ENCODE measurements around the gene C6orf47.

C6orf47 gene

DNA sequence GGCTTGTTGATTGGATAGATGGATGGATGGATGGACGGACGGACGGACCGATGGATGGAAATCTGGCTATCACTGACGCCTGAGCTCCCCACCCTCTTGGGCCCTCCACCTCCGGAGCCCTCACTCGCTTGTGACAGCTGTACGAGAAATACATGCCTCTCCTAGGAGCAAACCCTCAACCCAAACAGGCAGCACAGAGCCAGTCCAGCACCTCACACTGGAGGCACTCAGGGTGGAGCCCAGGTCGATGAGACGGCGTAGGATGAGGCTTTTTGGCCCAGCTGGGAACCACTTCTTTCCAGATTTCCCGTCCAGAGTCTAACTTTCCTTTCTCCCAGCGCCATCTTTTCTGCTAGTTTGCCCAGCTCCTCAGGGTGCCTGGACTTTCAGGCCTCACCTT, 23.0 kb upstream of the C6orf47 start:
- peaks cover 16% of the 10 kb centered on the region for H3K27me3 Mint-ChIP-seq (ENCODE audit: low read depth, poor library complexity)
- H3K4me3 Mint-ChIP-seq = peak overlapping the region; percentile 87
- DNase-seq = no peak
- H3K27ac Mint-ChIP-seq = peak overlapping the region; percentile 18
- H3K9me3 Mint-ChIP-seq = no peaks in the 10 kb centered on the region
- H3K36me3 Mint-ChIP-seq (ENCODE audit: low read depth) = peaks cover 37% of the 10 kb centered on the region
- TF ChIP-seq, protein P1, sequence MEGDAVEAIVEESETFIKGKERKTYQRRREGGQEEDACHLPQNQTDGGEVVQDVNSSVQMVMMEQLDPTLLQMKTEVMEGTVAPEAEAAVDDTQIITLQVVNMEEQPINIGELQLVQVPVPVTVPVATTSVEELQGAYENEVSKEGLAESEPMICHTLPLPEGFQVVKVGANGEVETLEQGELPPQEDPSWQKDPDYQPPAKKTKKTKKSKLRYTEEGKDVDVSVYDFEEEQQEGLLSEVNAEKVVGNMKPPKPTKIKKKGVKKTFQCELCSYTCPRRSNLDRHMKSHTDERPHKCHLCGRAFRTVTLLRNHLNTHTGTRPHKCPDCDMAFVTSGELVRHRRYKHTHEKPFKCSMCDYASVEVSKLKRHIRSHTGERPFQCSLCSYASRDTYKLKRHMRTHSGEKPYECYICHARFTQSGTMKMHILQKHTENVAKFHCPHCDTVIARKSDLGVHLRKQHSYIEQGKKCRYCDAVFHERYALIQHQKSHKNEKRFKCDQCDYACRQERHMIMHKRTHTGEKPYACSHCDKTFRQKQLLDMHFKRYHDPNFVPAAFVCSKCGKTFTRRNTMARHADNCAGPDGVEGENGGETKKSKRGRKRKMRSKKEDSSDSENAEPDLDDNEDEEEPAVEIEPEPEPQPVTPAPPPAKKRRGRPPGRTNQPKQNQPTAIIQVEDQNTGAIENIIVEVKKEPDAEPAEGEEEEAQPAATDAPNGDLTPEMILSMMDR (IDR thresholded peaks at IDR 0.05) = no peak
- H3K4me1 Mint-ChIP-seq = peaks cover 35% of the 10 kb centered on the region

DNA sequence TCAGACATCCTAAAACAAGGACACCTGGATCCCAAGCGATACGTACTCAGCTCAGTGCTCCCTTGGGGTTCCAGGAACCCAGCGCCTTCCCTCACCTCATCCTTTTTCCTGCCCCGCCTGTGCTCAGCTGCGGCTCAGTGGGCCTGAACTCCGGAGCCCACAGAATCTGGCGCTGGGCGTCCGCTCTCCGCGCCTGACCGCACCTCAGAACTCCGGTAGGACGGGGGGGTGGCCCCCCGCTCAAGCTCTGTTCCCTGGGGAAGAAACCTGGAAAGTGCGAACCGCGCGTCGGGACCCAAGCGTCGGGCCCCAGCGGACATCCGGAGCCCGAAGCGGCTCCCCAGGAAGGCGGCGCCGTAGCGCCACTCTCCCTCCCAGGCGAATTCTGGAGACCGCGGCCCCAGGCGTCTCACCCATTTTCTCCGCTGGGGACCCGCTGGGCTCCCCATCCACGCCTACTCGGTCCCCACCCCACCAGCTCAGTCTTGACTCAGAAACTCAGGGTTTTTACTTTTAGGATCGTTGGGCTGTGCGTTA, 20.6 kb upstream of the C6orf47 start:
- Mint-ChIP-seq H3K9me3 (no peaks in the 10 kb centered on the region), H3K36me3 (ENCODE audit: low read depth) (peaks cover 18% of the 10 kb centered on the region), H3K27ac (peak overlapping the region; percentile 70), H3K4me1 (peaks cover 42% of the 10 kb centered on the region), H3K27me3 (ENCODE audit: low read depth, poor library complexity) (peaks cover 24% of the 10 kb centered on the region), H3K4me3 (peak overlapping the region; percentile 87)
- TF ChIP-seq, protein P1 (IDR thresholded peaks at IDR 0.05) = no peak
- peak; percentile 63 for DNase-seq

DNA sequence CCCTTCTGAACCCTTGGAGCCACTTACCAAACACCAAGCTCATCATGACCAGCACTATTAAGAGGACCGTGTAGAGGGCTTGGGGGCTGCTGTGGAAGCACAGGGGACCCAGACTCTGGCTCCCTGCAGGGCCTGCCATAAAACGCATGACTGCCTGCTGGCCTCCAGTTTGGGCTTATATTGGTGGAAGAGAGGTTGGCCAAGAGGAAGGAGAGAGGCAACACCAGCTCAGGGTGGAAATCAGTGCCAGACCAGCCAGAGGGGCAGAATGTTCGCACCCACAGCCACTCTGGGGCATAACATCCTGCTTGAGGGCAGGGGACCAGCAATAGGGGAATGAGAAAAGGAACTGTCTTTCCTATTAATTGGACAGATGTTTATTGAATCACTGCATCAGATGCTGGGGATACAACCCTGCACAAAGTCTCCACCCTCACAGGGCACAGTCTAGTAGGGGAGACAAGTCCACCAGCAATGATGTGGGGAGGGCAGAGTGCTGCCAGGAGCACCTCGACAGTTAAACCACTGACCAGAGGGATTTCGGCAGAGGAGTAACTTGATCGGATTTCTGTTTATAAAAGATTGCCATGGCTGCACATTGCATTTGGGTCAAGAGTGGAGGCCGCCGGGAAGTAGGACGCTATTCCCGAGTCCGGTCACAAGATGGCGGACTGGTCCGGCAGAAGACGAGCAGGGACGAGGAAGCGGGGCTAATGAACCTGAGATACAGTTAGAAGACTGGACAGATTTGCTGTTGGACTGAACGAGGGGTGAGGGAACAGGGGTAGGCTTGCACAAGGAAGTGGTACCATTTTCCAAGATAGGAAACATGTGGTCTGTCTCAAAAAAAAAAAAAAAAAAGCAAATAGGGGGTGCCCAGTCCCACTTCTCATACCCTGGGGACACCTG, 19.9 kb upstream of the C6orf47 start, which contains the start of gene LY6G5C:
Gene LY6G5C (minus strand): TSS at position 842 of the 909 bp plus-strand sequence. CDS start 694 bp downstream, at position 148.
- Mint-ChIP-seq H3K27me3 (ENCODE audit: low read depth, poor library complexity) (peaks cover 24% of the 10 kb centered on the region), H3K27ac (peak within 1 kb of the TSS; percentile 90), H3K9me3 (no peaks in the 10 kb centered on the region), H3K36me3 (ENCODE audit: low read depth) (peaks cover 11% of the 10 kb centered on the region), H3K4me3 (peak within 1 kb of the TSS; percentile 87), H3K4me1 (peaks cover 42% of the 10 kb centered on the region)
- TF ChIP-seq, protein P1 (IDR thresholded peaks at IDR 0.05) = peak; percentile 54
- peak; percentile 76 for DNase-seq

DNA sequence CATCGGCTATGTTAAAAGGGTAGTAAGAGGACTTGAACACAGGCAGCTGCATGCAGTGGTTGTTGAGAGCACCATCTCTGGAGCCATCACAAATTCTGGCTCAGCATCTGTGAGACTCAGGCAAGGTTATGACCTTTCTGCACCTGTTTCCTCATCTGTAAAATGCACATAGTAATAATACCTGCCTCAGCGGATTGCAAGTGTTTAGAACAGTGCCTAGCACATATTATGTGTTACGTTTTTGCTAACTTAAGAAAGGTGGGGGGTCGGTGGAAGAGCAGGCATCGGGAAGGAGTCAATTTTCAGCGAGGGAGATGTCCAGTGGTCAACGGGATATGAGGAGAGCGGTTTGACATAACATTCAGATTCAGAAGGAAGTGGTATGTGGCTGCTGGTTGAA, 17.4 kb upstream of the C6orf47 start:
- Mint-ChIP-seq H3K36me3 (ENCODE audit: low read depth) (peaks cover 8% of the 10 kb centered on the region), H3K27ac (no peak overlapping the region), H3K4me3 (no peak overlapping the region), H3K4me1 (peaks cover 33% of the 10 kb centered on the region), H3K9me3 (no peaks in the 10 kb centered on the region), H3K27me3 (ENCODE audit: low read depth, poor library complexity) (peaks cover 20% of the 10 kb centered on the region)
- TF ChIP-seq, protein P1 (IDR thresholded peaks at IDR 0.05) = no peak
- no peak for DNase-seq

DNA sequence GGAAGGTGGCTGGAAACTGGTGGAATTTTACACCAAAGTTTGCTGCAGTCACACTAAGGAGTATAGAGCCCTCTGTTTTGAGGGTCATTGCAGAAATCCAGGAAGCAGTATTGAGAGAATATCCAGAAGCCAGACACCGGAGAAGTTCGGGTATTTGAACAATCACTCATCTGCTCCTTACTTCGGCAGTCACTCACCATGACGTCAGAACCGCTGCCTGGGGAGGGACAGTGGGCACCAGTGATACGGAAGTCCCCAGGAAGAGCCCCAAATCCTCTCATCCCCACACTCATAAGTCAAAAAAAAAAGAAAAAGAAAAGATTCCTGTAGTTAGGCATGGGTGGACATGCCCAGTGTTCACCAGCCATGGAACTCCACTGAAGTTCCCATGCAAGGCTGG, 16.3 kb upstream of the C6orf47 start:
- Mint-ChIP-seq H3K4me1 (peaks cover 26% of the 10 kb centered on the region), H3K4me3 (no peak overlapping the region)

More for the DNA sequence above, 16.3 kb upstream of the C6orf47 start:
- TF ChIP-seq, protein P1 (IDR thresholded peaks at IDR 0.05) = no peak
- Mint-ChIP-seq H3K27me3 (ENCODE audit: low read depth, poor library complexity) (peaks cover 16% of the 10 kb centered on the region), H3K27ac (no peak overlapping the region), H3K9me3 (no peaks in the 10 kb centered on the region), H3K36me3 (ENCODE audit: low read depth) (peaks cover 19% of the 10 kb centered on the region)
- DNase-seq = no peak

All from nephron progenitor cell (in vitro differentiated cells).